ENCODE data around the gene SCNN1A. TPM values are rescaled to one million over a fixed set of nuclear protein-coding genes. Genes with fewer than 3 reads are reported as not detected.
A peak's percentile ranks its signal among the peaks of the same experiment; 100 is the strongest.
"Not testable (repeated sequence)": the region's sequence is repeated elsewhere in the genome, so short reads cannot be mapped to it uniquely, and the experiment has no call there.

SCNN1A gene
- polyA plus RNA-seq, 3 donors, result 64.1 to 91.6 (median 68.0) TPM

DNA sequence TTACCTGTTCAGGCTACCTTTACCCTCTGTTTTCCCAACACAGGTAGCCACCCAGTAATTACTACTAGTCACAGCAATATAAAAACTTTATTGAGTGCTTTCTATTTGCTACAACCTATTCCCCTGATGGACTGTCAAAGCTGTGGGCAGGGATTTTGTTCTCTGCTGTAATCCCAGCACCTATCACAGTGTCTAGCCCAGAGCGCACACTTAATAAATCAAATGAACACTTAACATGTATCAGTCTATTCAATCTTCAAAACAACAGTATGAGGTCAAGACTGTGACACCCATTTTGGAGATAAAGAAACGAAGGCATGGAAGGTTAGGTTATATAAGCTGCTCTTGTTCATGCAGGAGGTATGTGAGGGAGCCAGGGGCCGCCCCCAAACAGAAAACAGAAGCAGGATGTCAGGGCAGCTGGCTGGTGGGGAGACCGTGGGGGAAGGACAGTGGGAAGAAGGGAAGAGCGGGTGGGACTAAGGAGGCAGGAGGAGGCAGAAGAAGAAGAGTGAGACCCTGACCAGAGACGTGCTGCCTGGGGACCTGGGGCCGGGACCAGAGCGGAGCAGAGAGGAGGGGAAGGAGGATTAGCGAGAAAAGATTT, 35.2 kb downstream of the SCNN1A start:
- no peak for DNase-seq (ENCODE audit: extremely low read depth in 1 of 11, low read depth in 9 of 11, low spot score in 4 of 11)

- DNase-seq (ENCODE audit: extremely low read depth in 1 of 11, low read depth in 9 of 11, low spot score in 4 of 11), result no peak
Measured at GRCh38 chr12:6338955-6339354, 36.4 kb downstream of the SCNN1A start.

DNA sequence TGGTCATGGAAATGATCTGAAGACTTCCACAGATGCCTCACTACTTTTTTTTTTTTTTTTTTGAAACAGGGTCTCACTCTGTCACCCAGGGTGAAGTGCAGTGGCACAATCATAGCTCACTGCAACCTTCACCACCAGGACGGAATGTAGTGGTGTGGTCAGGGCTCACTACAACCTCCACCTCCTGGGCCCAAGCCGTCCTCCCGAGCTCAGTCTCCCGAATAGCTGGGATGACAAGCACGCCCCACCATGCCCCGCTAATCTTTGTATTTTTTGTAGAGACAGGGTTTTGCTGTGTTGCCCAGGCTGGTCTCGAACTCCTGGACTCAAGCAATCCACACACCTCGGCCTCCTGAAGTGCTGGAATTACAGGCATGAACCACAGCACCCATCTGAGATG, 36.8 kb downstream of the SCNN1A start:
- not testable (repeated sequence) for DNase-seq (ENCODE audit: extremely low read depth in 1 of 11, low read depth in 9 of 11, low spot score in 4 of 11)

GRCh38 chr12:6337958-6338433, 37.4 kb downstream of the SCNN1A start:
- DNase-seq (ENCODE audit: extremely low read depth in 1 of 11, low read depth in 9 of 11, low spot score in 4 of 11), result no peak

GRCh38 chr12:6336889-6337853, 38.2 kb downstream of the SCNN1A start:
- no peak for DNase-seq (ENCODE audit: extremely low read depth in 1 of 11, low read depth in 9 of 11, low spot score in 4 of 11)

DNA sequence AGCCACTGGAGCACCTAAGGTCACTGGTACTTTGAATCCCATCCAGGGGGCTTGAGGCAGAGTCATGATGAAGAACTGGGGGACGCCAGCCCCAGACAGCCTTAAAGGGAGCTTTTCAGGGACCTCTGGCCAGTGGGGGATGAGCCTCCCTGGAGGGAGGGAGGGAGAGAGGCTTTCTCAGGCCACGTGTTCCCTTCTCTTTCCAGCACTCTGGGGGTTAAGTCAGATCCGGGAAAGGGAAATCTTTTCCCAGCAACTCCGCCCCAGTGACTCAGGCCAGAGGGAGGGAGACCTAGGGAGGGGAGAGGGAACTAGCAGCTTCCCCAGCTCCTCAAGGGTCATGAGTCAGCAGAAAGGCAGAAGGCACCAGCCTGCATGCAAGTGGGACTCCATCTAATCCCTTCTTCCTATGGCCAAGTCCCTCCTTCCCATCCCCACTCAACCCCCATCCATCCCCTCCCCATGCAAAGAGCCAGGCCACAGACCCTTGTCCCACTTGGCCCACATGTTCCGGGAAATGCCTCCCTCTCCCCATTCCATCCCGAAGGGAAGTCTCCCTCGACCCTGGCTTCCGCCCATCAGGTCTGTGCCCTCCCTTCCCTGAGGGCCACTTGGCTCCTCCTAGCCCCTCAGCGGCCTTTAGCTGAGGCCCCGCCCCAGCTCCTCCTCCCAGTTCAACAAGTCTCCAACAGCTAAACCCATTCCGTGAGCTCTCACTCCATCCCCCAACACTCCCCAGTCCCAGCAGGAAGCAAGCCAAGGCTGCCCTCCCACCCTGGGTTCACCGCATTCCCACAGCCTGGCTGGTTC, 39.1 kb downstream of the SCNN1A start:
- DNase-seq (ENCODE audit: extremely low read depth in 1 of 11, low read depth in 9 of 11, low spot score in 4 of 11), result peak; percentile 85 to 95 (median 90)

- DNase-seq (ENCODE audit: extremely low read depth in 1 of 11, low read depth in 9 of 11, low spot score in 4 of 11), result no peak
Measured at GRCh38 chr12:6335451-6336078, 39.8 kb downstream of the SCNN1A start.

- DNase-seq (ENCODE audit: extremely low read depth in 1 of 11, low read depth in 9 of 11, low spot score in 4 of 11), result no peak
Measured at GRCh38 chr12:6334940-6335450, 40.4 kb downstream of the SCNN1A start.

- no peak for DNase-seq (ENCODE audit: extremely low read depth in 1 of 11, low read depth in 9 of 11, low spot score in 4 of 11)
Measured at GRCh38 chr12:6334359-6334758, 41.0 kb downstream of the SCNN1A start.

DNA sequence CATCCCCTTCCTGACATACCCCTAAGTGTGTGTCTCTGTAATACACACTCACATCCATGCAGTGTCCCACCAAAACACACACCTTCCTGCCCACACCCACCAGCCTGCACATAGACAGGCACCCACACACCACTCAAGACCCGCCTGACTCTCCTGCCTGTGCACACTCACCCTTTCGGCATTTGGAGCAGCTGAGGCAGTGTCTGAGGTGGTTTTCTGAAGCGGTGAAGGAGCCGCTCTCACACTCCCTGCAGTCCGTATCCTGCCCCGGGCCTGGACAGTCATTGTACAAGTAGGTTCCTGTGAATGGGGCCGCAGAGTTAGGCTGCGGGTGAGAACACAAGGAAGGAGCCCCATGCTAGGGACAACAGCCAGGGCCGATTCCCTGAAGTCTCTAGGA, 41.8 kb downstream of the SCNN1A start:
- DNase-seq (ENCODE audit: extremely low read depth in 1 of 11, low read depth in 9 of 11, low spot score in 4 of 11), result no peak

GRCh38 chr12:6333029-6333428, 42.3 kb downstream of the SCNN1A start:
- no peak for DNase-seq (ENCODE audit: extremely low read depth in 1 of 11, low read depth in 9 of 11, low spot score in 4 of 11)

GRCh38 chr12:6332459-6332858, 42.9 kb downstream of the SCNN1A start:
- no peak for DNase-seq (ENCODE audit: extremely low read depth in 1 of 11, low read depth in 9 of 11, low spot score in 4 of 11)

DNA sequence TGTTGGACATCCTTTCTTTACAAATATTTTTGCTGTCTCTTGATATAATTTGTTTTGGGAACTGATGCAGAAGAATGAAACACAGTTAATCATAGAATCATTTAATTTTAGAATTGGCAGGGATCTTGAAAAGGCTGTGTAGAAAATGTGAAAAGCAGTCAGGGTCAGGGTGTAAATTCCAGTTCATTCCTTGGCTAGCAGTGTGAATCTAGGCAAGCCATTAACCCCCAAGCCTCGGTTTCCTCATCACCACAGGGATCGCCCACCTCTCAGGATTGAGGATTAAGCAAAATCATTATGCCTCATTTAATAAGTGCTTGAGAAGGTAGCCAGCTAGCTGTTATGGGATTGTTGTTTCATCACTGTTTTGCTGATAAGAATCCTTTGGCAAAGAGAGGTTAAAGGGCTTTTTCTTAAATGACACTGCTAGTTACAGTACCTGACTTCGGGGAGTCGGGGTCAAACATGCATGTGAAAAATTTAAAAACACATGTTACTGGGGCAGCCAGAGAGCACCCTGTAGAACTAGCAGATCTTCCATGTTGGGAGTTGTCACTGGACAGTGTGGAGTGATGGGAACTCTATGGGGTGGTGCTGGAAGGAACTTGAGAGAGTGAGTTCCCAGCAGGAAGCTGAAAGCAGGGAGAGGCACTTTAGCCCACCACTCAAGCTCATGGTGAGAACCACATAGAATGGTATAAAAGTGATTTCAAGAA, 44.2 kb downstream of the SCNN1A start:
- DNase-seq (ENCODE audit: extremely low read depth in 1 of 11, low read depth in 9 of 11, low spot score in 4 of 11), result no peak

DNA sequence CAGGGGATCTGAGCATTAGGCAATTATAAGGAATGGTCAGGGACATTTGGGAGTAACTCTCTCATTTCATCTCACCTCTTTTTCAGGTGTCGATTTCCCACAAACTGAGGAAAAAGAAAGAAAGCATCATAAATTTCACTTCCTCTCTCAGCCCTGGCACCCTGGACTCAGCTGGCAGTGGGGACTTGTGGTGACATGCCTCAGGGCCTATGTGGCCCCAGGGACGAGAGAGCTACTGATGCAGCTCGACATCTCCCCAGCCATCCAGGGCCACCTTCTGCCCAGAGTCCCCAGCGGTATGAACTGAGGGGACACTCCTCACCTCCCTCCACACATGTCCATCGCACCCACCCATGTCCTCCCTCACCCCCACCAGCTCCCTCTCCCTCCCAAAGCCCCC, 45.2 kb downstream of the SCNN1A start:
- DNase-seq (ENCODE audit: extremely low read depth in 1 of 11, low read depth in 9 of 11, low spot score in 4 of 11), result no peak

DNA sequence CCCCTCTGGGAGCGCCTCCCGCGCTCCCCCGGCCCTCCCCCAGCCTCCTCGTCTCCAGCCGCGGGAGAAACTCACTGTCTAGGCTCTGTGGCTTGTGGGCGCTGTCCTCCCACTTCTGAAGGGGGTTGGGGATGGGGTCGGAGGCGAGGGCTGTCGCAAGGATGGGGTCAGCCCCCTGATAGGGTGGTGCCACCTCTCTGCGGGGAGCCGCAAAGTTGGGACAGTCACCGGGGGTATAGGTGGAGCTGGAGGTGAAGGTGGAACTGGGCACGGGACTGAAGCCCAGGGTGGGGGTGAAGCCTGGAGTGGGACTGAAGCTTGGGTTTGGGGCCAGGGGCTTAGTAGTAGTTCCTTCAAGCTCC, 45.7 kb downstream of the SCNN1A start:
- no peak for DNase-seq (ENCODE audit: extremely low read depth in 1 of 11, low read depth in 9 of 11, low spot score in 4 of 11)

DNA sequence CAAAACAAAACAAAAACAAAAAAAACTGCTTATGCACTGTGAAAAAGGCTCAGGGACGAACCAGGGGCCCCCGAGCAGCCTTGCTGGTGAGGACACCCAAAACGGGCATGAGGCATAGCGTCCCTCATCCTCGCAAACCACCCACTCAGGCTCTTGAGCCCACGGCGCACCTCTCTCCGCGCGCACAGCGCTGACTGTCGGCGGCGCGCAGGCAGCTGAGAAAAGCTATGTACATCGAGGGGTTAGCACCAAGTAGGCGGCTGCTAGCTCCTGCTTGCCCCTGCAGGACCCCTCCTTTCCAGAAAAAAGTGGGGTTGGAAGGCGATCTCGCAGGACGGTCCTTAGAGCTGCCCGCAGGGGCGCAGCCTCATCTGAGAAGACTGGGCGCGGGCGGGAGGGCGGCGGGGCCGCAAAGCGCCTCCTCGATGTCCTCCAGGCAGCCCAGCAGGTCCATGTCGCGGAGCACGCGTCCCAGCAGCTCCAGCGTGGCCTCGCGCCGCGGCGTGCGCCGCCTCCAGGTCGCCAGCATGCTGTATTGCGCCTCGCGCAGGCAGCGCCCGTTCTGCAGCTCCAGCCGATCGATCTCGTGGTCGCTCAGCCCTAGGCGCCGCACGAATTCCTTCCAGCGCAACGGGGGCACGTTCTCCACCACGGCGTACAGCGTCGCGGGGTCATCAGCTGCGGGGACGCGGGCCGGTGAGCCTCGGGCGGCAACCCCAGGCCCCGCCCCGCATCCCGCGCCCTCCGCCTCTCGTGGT, 46.2 kb downstream of the SCNN1A start:
- no peak for DNase-seq (ENCODE audit: extremely low read depth in 1 of 11, low read depth in 9 of 11, low spot score in 4 of 11)

- DNase-seq (ENCODE audit: extremely low read depth in 1 of 11, low read depth in 9 of 11, low spot score in 4 of 11), result no peak
Measured at GRCh38 chr12:6328045-6328779, 47.2 kb downstream of the SCNN1A start.

Measured in renal cortex interstitium (tissue), 11 donors.